H1 (cell line): Measurements from ENCODE around the gene NT5C. TPM values are rescaled to one million over a fixed set of nuclear protein-coding genes. Genes with fewer than 3 reads are reported as not detected.

Source experiments
- CTCF ChIA-PET: fragments of 300-600 bp; sonication (Branson Sonifier 250); formaldehyde crosslinking; loops from one replicate; lab custom pipeline; 2021; ENCODE audit not compliant: partially characterized antibody; lab: Charles Lee
- POLR2A ChIA-PET: fragments of 300-600 bp; sonication (Branson Sonifier 250); formaldehyde crosslinking; loops from one replicate; lab custom pipeline; 2021; ENCODE audit warnings: inconsistent platforms; ENCODE audit not compliant: partially characterized antibody; lab: Charles Lee
- DNase-seq, 2 experiments: peaks; one replicate each; pipeline versions ENCODE4 v3.0.0 to v3.0.0-alpha.2; 2010 to 2022; ENCODE audit warnings: low spot score in 2 of 2, low read depth in 1 of 2, mixed read lengths in 1 of 2
- FAIRE-seq: peaks from 2 replicates; lab custom pipeline; 2011; peaks lifted over from hg19 to GRCh38; lab: Jason Lieb, UNC
- H2AFZ ChIP-seq: 2 replicates; pipeline ENCODE4 v1.8.1; 2012; ENCODE audit warnings: low read length, inconsistent platforms
- H2AK5ac ChIP-seq: 2 replicates; pipeline ENCODE4 v1.6.1; 2013; ENCODE audit warnings: low read depth, low read length
- H2BK120ac ChIP-seq: replicated peaks from 2 replicates; pipeline ENCODE3; 2013; ENCODE audit warnings: low read depth, low read length, inconsistent platforms
- H2BK12ac ChIP-seq: 2 replicates; pipeline ENCODE4 v1.6.1; 2013; ENCODE audit warnings: low read depth, low read length
- H2BK15ac ChIP-seq: 2 replicates; pipeline ENCODE4 v1.6.1; 2013; ENCODE audit warnings: low read length
- H2BK20ac ChIP-seq: 2 replicates; pipeline ENCODE4 v1.6.1; 2013; ENCODE audit warnings: low read length
- H2BK5ac ChIP-seq: 2 replicates; pipeline ENCODE4 v1.6.1; 2013; ENCODE audit warnings: low read depth, low read length
- H3K14ac ChIP-seq: 2 replicates; pipeline ENCODE4 v1.6.1; 2013; ENCODE audit warnings: inconsistent platforms; ENCODE audit not compliant: insufficient read length
- H3K18ac ChIP-seq: 2 replicates; pipeline ENCODE4 v1.6.1; 2013; ENCODE audit warnings: low read length; ENCODE audit errors: extremely low read depth
- H3K23ac ChIP-seq: 2 replicates; pipeline ENCODE4 v1.6.1; 2013; ENCODE audit warnings: inconsistent platforms; ENCODE audit not compliant: insufficient read length
- H3K23me2 ChIP-seq: 2 replicates; pipeline ENCODE4 v1.6.1; 2013; ENCODE audit warnings: low read depth, low read length
- H3K27ac ChIP-seq: 2 replicates; pipeline ENCODE4 v1.6.1; 2011; ENCODE audit warnings: low read depth, low read length, inconsistent platforms
- H3K27me3 ChIP-seq, 4 experiments: replicated peaks in 1 of 4; 1 replicate in 1 of 4; 2 replicates in 3 of 4; pipeline versions ENCODE4 v1.6.1 to v1.8.1; 2011 to 2013; ENCODE audit warnings: low read length in 3 of 4, mild to moderate bottlenecking in 3 of 4, inconsistent platforms in 2 of 4, mixed read lengths in 2 of 4, moderate library complexity in 1 of 4; ENCODE audit not compliant: control insufficient read depth in 3 of 4, insufficient read depth in 3 of 4; ENCODE audit errors: extremely low read depth in 1 of 4
- H3K36me3 ChIP-seq, 4 experiments: 2 replicates each; pipeline versions ENCODE4 v1.6.1 to v1.8.1; 2011 to 2013; ENCODE audit warnings: mild to moderate bottlenecking in 4 of 4, low read length in 3 of 4, moderate library complexity in 2 of 4, control low read depth in 1 of 4, inconsistent platforms in 1 of 4; ENCODE audit not compliant: insufficient read depth in 4 of 4, control insufficient read depth in 2 of 4
- H3K4ac ChIP-seq: replicated peaks from 2 replicates; pipeline ENCODE3; 2013; ENCODE audit warnings: low read length, low read depth, mixed read lengths, inconsistent platforms; ENCODE audit not compliant: insufficient read length
- H3K4me1 ChIP-seq, 4 experiments: replicated peaks in 1 of 4; 1 replicate in 1 of 4; 2 replicates in 3 of 4; pipeline versions ENCODE4 v1.6.1 to v1.8.1; 2011 to 2013; ENCODE audit warnings: low read length in 3 of 4, inconsistent platforms in 2 of 4, mixed read lengths in 1 of 4; ENCODE audit not compliant: insufficient read depth in 4 of 4, control insufficient read depth in 3 of 4
- H3K4me2 ChIP-seq, 2 experiments: 2 replicates each; pipeline versions ENCODE4 v1.6.1 to v1.8.1; 2011 to 2013; ENCODE audit warnings: low read depth in 2 of 2, low read length in 2 of 2, control low read depth in 1 of 2, inconsistent platforms in 1 of 2, mild to moderate bottlenecking in 1 of 2; ENCODE audit not compliant: insufficient read depth in 1 of 2
- H3K4me3 ChIP-seq, 4 experiments: fragments of 200-600, 300-600 bp in 1 of 4; sonication (generic), shearing (Covaris generic), sonication (Bioruptor Twin) in 1 of 4; 2 replicates each; pipeline versions ENCODE4 v1.5.1 to v1.8.1; 2011 to 2016; ENCODE audit warnings: low read length in 4 of 4, low read depth in 3 of 4, control low read depth in 2 of 4, inconsistent platforms in 2 of 4, mild to moderate bottlenecking in 2 of 4, mixed read lengths in 1 of 4, moderate library complexity in 1 of 4; ENCODE audit not compliant: insufficient read depth in 2 of 4; ENCODE audit errors: extremely low read depth in 1 of 4
- H3K56ac ChIP-seq: replicated peaks from 2 replicates; pipeline ENCODE3; 2013; ENCODE audit warnings: low read depth, mild to moderate bottlenecking, mixed read lengths, low read length, inconsistent platforms; ENCODE audit not compliant: insufficient read length
- H3K79me1 ChIP-seq: 2 replicates; pipeline ENCODE4 v1.6.1; 2013; ENCODE audit warnings: low read depth, low read length, control low read depth
- H3K79me2 ChIP-seq, 2 experiments: 2 replicates each; pipeline versions ENCODE4 v1.6.1 to v1.8.1; 2012 to 2013; ENCODE audit warnings: low read length in 2 of 2, mild to moderate bottlenecking in 2 of 2, inconsistent platforms in 1 of 2; ENCODE audit not compliant: insufficient read depth in 2 of 2, control insufficient read depth in 1 of 2
- H3K9ac ChIP-seq, 4 experiments: replicated peaks in 1 of 4; 1 replicate in 1 of 4; 2 replicates in 3 of 4; pipeline versions ENCODE4 v1.6.1 to v1.8.1; 2011 to 2013; ENCODE audit warnings: low read depth in 3 of 4, low read length in 3 of 4, control low read depth in 2 of 4, mild to moderate bottlenecking in 2 of 4, moderate library complexity in 2 of 4, inconsistent platforms in 1 of 4; ENCODE audit errors: extremely low read depth in 1 of 4
- H3K9me3 ChIP-seq, 2 experiments: 2 replicates each; pipeline versions ENCODE4 v1.6.1 to v1.8.1; 2012 to 2013; ENCODE audit warnings: mild to moderate bottlenecking in 2 of 2, moderate library complexity in 2 of 2, control low read depth in 1 of 2, inconsistent platforms in 1 of 2, low read depth in 1 of 2, low read length in 1 of 2, mixed read lengths in 1 of 2; ENCODE audit not compliant: insufficient read depth in 2 of 2
- H4K20me1 ChIP-seq, 2 experiments: replicated peaks in 1 of 2; 2 replicates each; pipeline versions ENCODE3 to v1.8.1; 2011 to 2013; ENCODE audit warnings: inconsistent platforms in 2 of 2, low read length in 2 of 2, mild to moderate bottlenecking in 1 of 2; ENCODE audit not compliant: insufficient read depth in 2 of 2, control insufficient read depth in 1 of 2
- H4K5ac ChIP-seq: 2 replicates; pipeline ENCODE4 v1.6.1; 2013; ENCODE audit warnings: low read length, low read depth, mixed read lengths, inconsistent platforms; ENCODE audit not compliant: insufficient read length
- H4K8ac ChIP-seq: 2 replicates; pipeline ENCODE4 v1.8.0; 2013; ENCODE audit warnings: mild to moderate bottlenecking, moderate library complexity, low read length, inconsistent platforms; ENCODE audit not compliant: insufficient read depth; ENCODE audit errors: extremely low read depth
- H4K91ac ChIP-seq: replicated peaks from 2 replicates; pipeline ENCODE3; 2013; ENCODE audit warnings: low read length, mixed read lengths, inconsistent platforms; ENCODE audit not compliant: insufficient read length
- WGBS, 2 experiments: shearing (Covaris generic) in 1 of 2; methylation state at CpG; one replicate each; pipeline versions ENCODE4 v1.1.6 to v1.1.7; 2013 to 2015; ENCODE audit warnings: low lambda C conversion rate in 2 of 2, mixed read lengths in 2 of 2, inconsistent platforms in 1 of 2, low coverage in 1 of 2, missing lambda C conversion rate in 1 of 2; ENCODE audit not compliant: insufficient replicate concordance in 2 of 2, insufficient coverage in 1 of 2, insufficient read length in 1 of 2; ENCODE audit errors: extremely low coverage in 1 of 2, missing lambda C conversion rate in 1 of 2; 5-methylcytosine and 5-hydroxymethylcytosine counted together
- polyA plus RNA-seq, 7 experiments: library from polyadenylated mRNA; depleted of rRNA in 3 of 7; stranded (reverse) in 5 of 7; unstranded in 2 of 7; fragments of >200 nt in 5 of 7; fragments of 200-250 nt in 2 of 7; gene quantifications; 1 replicate in 5 of 7; 2 replicates in 1 of 7; 4 replicates in 1 of 7; pipeline versions ENCODE4 v1.2.1 to v1.2.3, GENCODE V29; 2011 to 2013; ENCODE audit warnings: missing spikeins in 2 of 7, mixed read lengths in 2 of 7
- total RNA-seq: library from RNA; stranded (reverse); fragmentation: NEBNext Ultra II Directional; extraction: Animal tissue kit (Norgen Biotek cat#: 25700); gene quantifications from 2 replicates; pipeline ENCODE4 v1.2.1, GENCODE V29; 2021

NT5C gene
- total and polyA plus RNA-seq, 2 of the 8 experiments (the other 6 are each of a cell fraction or from before 2014, with no cell fraction given): 52.1 to 66.4 TPM

DNA sequence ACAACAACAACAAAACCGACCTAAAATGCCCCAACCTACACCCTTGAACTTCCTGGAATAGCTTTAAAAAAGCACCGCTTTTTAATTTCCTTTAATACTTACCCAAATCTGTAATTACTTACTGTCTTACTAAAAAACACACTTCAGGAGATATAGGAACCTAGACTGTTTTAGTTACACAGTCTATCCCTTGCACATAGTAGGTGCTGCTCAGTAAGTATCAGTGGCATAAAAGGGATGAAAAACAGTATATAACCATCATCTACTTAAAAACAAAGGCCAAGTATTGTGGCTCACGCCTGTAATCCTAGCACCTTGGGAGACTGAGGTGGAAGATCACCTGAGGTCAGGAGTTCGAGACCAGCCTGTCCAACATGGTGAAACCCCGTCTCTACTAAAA lies 45.1 kb upstream of the NT5C start:
- Histone ChIP-seq H3K4me1 (peaks cover 0 to 3% (median 0%) of the 10 kb centered on the region in 4 experiments; a peak in 3 of 7 replicates), H3K9ac (no peak overlapping the region), H4K20me1 (peaks cover 16 to 22% of the 10 kb centered on the region in 2 experiments), H3K79me2 (peaks cover 25 to 90% of the 10 kb centered on the region in 2 experiments), H4K8ac (no peak overlapping the region), H3K27ac (no peak overlapping the region), H2BK12ac (no peak overlapping the region), H3K18ac (no peak overlapping the region), H3K27me3 (no peaks in the 10 kb centered on the region), H2BK15ac (no peak overlapping the region), H3K4me2 (no peak overlapping the region), H2AFZ (no peak overlapping the region), H3K9me3 (no peaks in the 10 kb centered on the region), H4K5ac (no peak overlapping the region), H2AK5ac (no peak overlapping the region), H2BK5ac (no peak overlapping the region), H4K91ac (no peak overlapping the region), H3K79me1 (no peaks in the 10 kb centered on the region; the same call in 1 of the 2 replicates), H3K23me2 (peaks cover 2% of the 10 kb centered on the region; the same call in 1 of the 2 replicates), H2BK20ac (no peak overlapping the region), H3K23ac (no peak overlapping the region), H3K4ac (no peak overlapping the region), H3K4me3 (no peak overlapping the region), H3K36me3 (peaks cover 23 to 86% (median 47%) of the 10 kb centered on the region in 4 experiments), H3K56ac (no peak overlapping the region), H3K14ac (no peak overlapping the region), H2BK120ac (no peak overlapping the region)
- DNase-seq: no peak
- POLR2A ChIA-PET: interaction anchor here (0.7 to 14.7 kb wide), 9 partner anchors 10 to 42 kb away, joined by 3 to 213 read pairs (median 6); partner anchors contain the start of gene JPT1
- no peak for FAIRE-seq
- 90% methylated on average over 5 of the region's 5 CpGs; no CpG with 5 or more reads in 1 of the 2 experiments for WGBS, 2 experiments
- CTCF ChIA-PET: interaction anchor here (0.6 to 2.4 kb wide), 10 partner anchors 10 to 222 kb away, joined by 3 to 5 read pairs (median 3); no protein-coding TSS in a partner anchor
